ENCODE results near the gene RHOG. TPM values are rescaled to one million over a fixed set of nuclear protein-coding genes. Genes with fewer than 3 reads are reported as not detected.

RHOG gene
- total RNA-seq, 1 experiment from 2014 or later, result 31.0 TPM

DNA sequence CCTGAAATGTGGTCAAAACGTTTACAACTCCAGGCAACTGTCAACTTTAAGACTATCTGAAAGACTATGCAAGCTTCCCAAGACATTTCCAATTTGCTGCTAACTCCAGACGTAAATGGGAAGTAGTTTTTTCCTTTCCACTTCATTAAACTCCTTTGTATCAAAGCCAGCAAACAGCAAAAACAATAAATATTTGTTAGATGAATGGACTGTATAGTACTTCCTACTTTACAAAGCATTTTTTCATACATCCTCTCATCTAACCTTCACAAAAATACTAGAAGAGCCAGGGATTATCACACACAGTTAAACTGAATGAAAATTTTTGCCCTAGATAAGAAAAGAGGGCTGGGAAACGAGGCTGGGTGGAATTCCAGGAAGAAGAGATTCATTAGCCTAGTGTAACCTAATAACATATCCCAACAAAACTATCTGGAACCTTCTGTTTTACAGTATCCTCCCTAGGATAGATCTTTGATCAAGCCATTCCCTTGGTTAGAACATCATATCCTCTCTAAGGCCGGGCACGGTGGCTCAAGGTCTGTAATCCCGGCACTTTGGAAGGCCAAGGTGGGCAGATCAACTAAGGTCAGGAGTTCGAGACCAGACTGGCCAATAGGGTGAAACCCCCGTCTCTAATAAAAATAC is 53.9 kb downstream of the RHOG start:
- Histone ChIP-seq H2AFZ (no peak overlapping the region), H3K9me2 (ENCODE audit: insufficient read depth) (no peaks in the 10 kb centered on the region), H3K4me1 (replicated peaks; ENCODE audit: insufficient read depth) (no peaks in the 10 kb centered on the region), H3K27ac (no peak overlapping the region), H3K36me3 (ENCODE audit: low read depth) (no peaks in the 10 kb centered on the region), H3K79me2 (ENCODE audit: low read depth) (peaks cover 97% of the 10 kb centered on the region), H3K9me3 (ENCODE audit: insufficient read depth, low read depth) (no peaks in the 10 kb centered on the region), H3F3A (ENCODE audit: insufficient read depth, low read depth) (peaks cover 7% of the 10 kb centered on the region; the same call in 1 of the 2 replicates), H3K27me3 (ENCODE audit: insufficient read depth, low read depth) (no peaks in the 10 kb centered on the region), H3K4me3 (no peak overlapping the region), H4K20me1 (ENCODE audit: insufficient read depth) (peaks cover 46% of the 10 kb centered on the region), H3K4me2 (no peak overlapping the region)
- no TSS peak for BruUV-seq (replicated peaks)
- intact Hi-C loops (cut with micrococcal nuclease; ENCODE audit: unreplicated experiment), result no loop called here
- TF ChIP-seq, protein P1, sequence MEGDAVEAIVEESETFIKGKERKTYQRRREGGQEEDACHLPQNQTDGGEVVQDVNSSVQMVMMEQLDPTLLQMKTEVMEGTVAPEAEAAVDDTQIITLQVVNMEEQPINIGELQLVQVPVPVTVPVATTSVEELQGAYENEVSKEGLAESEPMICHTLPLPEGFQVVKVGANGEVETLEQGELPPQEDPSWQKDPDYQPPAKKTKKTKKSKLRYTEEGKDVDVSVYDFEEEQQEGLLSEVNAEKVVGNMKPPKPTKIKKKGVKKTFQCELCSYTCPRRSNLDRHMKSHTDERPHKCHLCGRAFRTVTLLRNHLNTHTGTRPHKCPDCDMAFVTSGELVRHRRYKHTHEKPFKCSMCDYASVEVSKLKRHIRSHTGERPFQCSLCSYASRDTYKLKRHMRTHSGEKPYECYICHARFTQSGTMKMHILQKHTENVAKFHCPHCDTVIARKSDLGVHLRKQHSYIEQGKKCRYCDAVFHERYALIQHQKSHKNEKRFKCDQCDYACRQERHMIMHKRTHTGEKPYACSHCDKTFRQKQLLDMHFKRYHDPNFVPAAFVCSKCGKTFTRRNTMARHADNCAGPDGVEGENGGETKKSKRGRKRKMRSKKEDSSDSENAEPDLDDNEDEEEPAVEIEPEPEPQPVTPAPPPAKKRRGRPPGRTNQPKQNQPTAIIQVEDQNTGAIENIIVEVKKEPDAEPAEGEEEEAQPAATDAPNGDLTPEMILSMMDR (conservative IDR thresholded peaks at IDR 0.05), result no peak
- TF ChIP-seq EZH2 (IDR thresholded peaks at IDR 0.05; ENCODE audit: low read depth), result no peak
- ChIA-PET POLR2A (ENCODE audit: unreplicated experiment) (no interaction called here), CTCF (no interaction called here)
- DNase-seq, result no peak

DNA sequence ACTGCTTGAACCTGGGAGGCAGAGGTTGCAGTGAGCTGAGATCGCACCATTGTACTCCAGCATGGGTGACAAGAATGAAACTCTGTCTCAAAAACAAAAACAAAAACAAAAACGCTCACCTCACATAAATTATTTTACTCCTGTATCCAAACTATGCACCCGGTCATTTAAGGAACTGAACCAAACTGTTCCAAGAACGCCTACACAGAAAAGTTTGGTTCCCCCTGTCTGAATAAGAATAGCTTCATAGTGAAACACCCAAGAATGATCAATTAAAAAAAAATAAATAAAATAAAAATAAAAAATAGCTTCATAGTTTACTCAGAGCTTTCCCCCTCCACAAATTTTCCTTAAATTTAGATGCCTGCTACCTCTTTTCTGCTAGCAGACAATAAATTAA is 57.1 kb downstream of the RHOG start:
- POLR2A ChIA-PET (ENCODE audit: unreplicated experiment), result interaction anchor here (0.6 kb wide), 1 partner anchor 32 kb away, joined by 3 read pairs; no protein-coding TSS in a partner anchor
- intact Hi-C loops (cut with micrococcal nuclease; ENCODE audit: unreplicated experiment), result no loop called here
- no peak for TF ChIP-seq EZH2 (IDR thresholded peaks at IDR 0.05; ENCODE audit: low read depth)
- TF ChIP-seq, protein P1 (conservative IDR thresholded peaks at IDR 0.05), result no peak

DNA sequence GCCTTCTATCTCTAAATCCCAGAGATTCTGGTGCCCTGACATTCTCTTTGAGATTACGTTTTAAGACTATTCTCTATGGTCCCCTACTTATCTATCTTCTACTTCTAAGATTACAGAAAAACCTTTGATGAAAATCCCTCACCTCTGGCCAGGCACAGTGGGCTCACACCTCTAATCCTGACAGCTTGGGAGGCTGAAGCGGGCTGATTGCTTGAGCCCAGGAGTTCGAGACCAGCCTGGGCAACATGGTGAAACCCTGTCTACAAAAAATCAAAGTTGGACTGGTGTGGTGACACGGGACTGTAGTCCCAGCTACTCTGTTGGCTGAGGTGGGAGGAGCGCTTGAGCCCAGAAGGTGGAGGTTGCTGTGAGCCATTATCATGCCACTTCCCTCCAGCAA is 57.8 kb downstream of the RHOG start:
- DNase-seq, result no peak
- Histone ChIP-seq H3K4me1 (replicated peaks; ENCODE audit: insufficient read depth) (no peaks in the 10 kb centered on the region), H3F3A (ENCODE audit: insufficient read depth, low read depth) (peaks cover 7% of the 10 kb centered on the region; the same call in 1 of the 2 replicates), H3K4me2 (no peak overlapping the region), H2AFZ (no peak overlapping the region), H3K36me3 (ENCODE audit: low read depth) (0 out of 2 replicates have a peak, but pooled peaks cover 6% of the 10 kb centered on the region), H3K27me3 (ENCODE audit: insufficient read depth, low read depth) (no peaks in the 10 kb centered on the region), H3K79me2 (ENCODE audit: low read depth) (peaks cover 61% of the 10 kb centered on the region), H3K4me3 (no peak overlapping the region), H4K20me1 (ENCODE audit: insufficient read depth) (peaks cover 37% of the 10 kb centered on the region), H3K9me2 (ENCODE audit: insufficient read depth) (no peaks in the 10 kb centered on the region), H3K9me3 (ENCODE audit: insufficient read depth, low read depth) (no peaks in the 10 kb centered on the region), H3K27ac (no peak overlapping the region)
- ChIA-PET CTCF (no interaction called here), POLR2A (ENCODE audit: unreplicated experiment) (no interaction called here)
- no TSS peak for BruUV-seq (replicated peaks)
- TF ChIP-seq, protein P1 (conservative IDR thresholded peaks at IDR 0.05), result no peak
- intact Hi-C loops (cut with micrococcal nuclease; ENCODE audit: unreplicated experiment), result no loop called here

More for the DNA sequence above, 57.1 kb downstream of the RHOG start:
- Histone ChIP-seq H4K20me1 (ENCODE audit: insufficient read depth) (peaks cover 37% of the 10 kb centered on the region), H3K4me1 (replicated peaks; ENCODE audit: insufficient read depth) (no peaks in the 10 kb centered on the region), H3K4me3 (no peak overlapping the region), H3K4me2 (no peak overlapping the region), H3K36me3 (ENCODE audit: low read depth) (0 out of 2 replicates have a peak, but pooled peaks cover 6% of the 10 kb centered on the region), H3F3A (ENCODE audit: insufficient read depth, low read depth) (peaks cover 7% of the 10 kb centered on the region; the same call in 1 of the 2 replicates), H3K9me3 (ENCODE audit: insufficient read depth, low read depth) (no peaks in the 10 kb centered on the region), H3K27ac (no peak overlapping the region), H3K9me2 (ENCODE audit: insufficient read depth) (no peaks in the 10 kb centered on the region), H3K79me2 (ENCODE audit: low read depth) (peaks cover 67% of the 10 kb centered on the region), H3K27me3 (ENCODE audit: insufficient read depth, low read depth) (no peaks in the 10 kb centered on the region), H2AFZ (no peak overlapping the region)
- CTCF ChIA-PET, result no interaction called here
- BruUV-seq (replicated peaks), result no TSS peak
- no peak for DNase-seq
